Measurements from ENCODE around the gene TCTN3. TPM values are rescaled to one million over a fixed set of nuclear protein-coding genes. Genes with fewer than 3 reads are reported as not detected.
"Not testable (repeated sequence)": the region's sequence is repeated elsewhere in the genome, so short reads cannot be mapped to it uniquely, and the experiment has no call there.

The TCTN3 gene
- total RNA-seq: 10 to 100 TPM; 12.2 to 22.2 TPM

DNA sequence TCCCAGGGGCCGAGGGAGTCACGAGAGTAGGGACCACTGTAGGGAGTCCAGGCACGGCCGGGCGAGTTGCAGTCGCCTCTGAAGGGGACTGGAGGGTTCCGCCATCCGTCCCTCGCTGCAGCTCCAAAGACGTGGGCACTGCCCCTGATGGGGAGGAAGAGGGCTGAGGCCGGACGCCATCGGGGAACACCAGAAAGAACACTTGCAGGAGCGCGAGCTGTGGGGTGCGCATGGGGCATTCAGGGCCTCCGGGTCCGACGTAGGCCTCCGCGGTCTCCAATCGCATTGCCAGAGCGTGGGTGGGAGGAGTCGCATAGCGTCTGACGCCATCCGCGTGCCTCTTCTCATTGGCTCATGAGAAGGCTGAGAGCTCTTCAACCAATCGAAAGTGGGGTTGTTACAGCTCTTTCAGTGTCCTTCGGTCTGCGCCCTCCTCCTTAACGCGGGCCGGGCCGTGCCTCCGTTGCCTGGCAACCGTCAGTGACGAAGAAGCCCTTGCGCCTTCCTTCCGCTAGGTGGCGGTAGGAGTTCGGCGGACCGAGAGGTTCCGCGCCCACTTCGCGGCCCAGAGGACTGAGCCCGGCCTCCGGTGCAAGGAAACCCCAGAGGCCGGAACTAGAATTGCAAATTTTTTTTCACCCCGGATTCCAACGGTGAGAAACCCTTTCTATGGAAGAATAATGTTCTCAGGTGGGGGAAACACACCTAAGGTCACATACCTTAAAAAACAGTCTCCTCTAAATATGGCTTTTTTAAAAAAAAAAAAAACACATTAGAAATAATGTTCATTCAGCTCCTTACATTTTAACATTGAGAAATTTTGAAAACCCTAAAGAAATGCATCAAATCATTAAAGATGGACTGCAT lies at the start of gene TCTN3:
Gene TCTN3, minus strand, starts transcription at position 260 of the 867 bp plus-strand sequence. Its CDS starts 28 bp downstream, at position 232.
- DNase-seq (ENCODE audit: low spot score in 2 of 2) (peak; percentile 96 to 99), ATAC-seq (peak; percentile 99 to 100)
- Mint-ChIP-seq H3K9me3 (no peaks in the 10 kb centered on the region), H3K36me3 (peaks cover 18 to 20% of the 10 kb centered on the region in 2 donors), H3K27ac (peak within 1 kb of the TSS; percentile 93 to 99)

DNA sequence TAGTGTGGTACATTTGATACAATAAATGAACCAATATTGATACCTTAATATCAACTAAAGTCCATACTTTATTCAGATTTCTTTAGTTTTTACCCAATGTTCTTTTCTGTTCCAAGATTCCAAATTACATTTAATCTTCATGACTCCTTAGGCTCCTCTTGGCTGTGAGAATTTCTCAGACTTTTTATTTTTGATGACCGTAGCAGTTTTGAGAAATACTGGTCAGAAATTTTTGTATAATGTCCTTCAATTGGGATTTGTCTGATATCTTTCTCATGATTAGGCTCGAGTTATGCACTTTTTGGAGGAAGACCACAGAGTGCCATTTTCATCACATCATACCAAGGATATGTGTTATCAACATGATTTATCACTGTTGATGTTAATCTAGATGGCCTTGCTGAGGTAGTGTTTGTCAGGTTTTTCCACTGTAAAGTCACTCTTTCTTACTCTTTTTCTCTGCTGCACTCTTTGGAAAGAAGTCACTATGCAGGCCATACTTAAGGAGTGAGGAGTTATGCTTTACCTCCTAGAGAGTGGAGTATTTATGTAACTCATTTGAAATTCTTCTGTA lies 49.3 kb upstream of the TCTN3 start:
- ATAC-seq: no peak
- Mint-ChIP-seq H3K9me3 (no peaks in the 10 kb centered on the region), H3K36me3 (no peaks in the 10 kb centered on the region)

DNA sequence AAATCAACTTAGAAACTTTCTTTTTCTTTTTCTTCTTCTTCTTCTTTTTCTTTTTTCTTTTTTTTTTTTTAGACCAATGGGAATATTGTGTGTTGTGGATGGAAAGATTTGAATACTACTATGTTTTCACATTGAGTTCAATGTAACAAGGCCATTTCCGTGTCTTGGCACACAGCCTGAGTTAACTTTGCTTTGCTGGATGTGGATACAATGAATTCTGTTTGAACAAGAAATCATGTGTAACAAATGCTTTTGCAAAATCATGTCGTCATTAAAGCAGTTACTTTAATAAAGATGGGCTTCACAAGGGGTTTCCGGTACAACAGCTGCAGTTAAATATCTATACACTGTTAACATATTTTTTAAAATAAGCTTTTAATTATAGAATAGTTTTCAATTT lies 48.8 kb upstream of the TCTN3 start:
- Mint-ChIP-seq H3K9me3 (no peaks in the 10 kb centered on the region), H3K27ac (no peak overlapping the region), H3K36me3 (no peaks in the 10 kb centered on the region)
- no peak for DNase-seq (ENCODE audit: low spot score in 2 of 2)
- no peak for ATAC-seq

More for the DNA sequence above, 49.3 kb upstream of the TCTN3 start:
- no peak overlapping the region for H3K27ac Mint-ChIP-seq
- DNase-seq (ENCODE audit: low spot score in 2 of 2): no peak

DNA sequence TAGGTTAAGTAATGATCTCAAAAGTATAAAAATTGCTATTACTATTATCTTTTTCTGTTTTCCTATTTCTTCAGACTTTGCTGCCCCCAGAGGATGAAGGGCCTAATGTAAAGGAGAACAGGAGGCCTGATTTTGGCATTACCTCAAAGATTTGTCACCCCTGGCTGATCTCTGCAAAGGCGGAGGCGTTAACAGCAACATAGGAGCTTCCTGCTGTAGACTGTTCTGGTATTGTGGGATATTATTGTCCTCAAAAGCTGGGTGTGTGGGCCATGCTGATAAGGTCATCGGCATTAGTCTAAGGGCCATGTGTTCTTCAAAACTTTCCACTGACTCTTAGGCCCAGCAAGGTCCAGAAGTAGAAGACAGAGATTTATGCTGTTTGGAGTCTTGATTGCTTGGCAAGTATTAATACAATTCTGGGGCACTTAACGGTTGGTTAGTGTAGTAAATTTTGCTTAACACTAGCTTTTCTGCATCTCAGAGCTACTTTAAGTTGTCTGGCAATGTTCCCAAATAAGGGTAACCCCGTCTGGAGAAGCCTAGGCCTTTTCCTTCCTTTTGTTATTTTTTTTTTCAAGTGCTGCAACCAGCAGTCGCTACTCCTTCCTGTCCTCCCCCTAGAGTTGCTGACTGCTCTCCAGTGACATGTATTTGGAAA lies 48.2 kb upstream of the TCTN3 start:
- Mint-ChIP-seq H3K9me3 (no peaks in the 10 kb centered on the region), H3K27ac (no peak overlapping the region), H3K36me3 (no peaks in the 10 kb centered on the region)
- ATAC-seq: no peak
- DNase-seq (ENCODE audit: low spot score in 2 of 2): no peak

- Mint-ChIP-seq H3K36me3 (no peaks in the 10 kb centered on the region), H3K9me3 (peaks cover 3 to 6% of the 10 kb centered on the region in 2 donors), H3K27ac (no peak overlapping the region)
- ATAC-seq (no peak), DNase-seq (ENCODE audit: low spot score in 2 of 2) (no peak)
Measured at GRCh38 chr10:95739056-95739455, 45.3 kb upstream of the TCTN3 start.

- peaks cover 0 to 11% of the 10 kb centered on the region in 2 donors for H3K36me3 Mint-ChIP-seq
- peaks cover 18 to 21% of the 10 kb centered on the region in 2 donors for H3K9me3 Mint-ChIP-seq
- not testable (repeated sequence) for H3K27ac Mint-ChIP-seq; DNase-seq (ENCODE audit: low spot score in 2 of 2); ATAC-seq
Measured at GRCh38 chr10:95732907-95733306, 39.2 kb upstream of the TCTN3 start.

- no peak for ATAC-seq
- Mint-ChIP-seq H3K27ac (no peak overlapping the region), H3K9me3 (peaks cover 18 to 21% of the 10 kb centered on the region in 2 donors), H3K36me3 (peaks cover 0 to 11% of the 10 kb centered on the region in 2 donors)
- no peak for DNase-seq (ENCODE audit: low spot score in 2 of 2)
Measured at GRCh38 chr10:95730233-95730632, 36.5 kb upstream of the TCTN3 start.

DNA sequence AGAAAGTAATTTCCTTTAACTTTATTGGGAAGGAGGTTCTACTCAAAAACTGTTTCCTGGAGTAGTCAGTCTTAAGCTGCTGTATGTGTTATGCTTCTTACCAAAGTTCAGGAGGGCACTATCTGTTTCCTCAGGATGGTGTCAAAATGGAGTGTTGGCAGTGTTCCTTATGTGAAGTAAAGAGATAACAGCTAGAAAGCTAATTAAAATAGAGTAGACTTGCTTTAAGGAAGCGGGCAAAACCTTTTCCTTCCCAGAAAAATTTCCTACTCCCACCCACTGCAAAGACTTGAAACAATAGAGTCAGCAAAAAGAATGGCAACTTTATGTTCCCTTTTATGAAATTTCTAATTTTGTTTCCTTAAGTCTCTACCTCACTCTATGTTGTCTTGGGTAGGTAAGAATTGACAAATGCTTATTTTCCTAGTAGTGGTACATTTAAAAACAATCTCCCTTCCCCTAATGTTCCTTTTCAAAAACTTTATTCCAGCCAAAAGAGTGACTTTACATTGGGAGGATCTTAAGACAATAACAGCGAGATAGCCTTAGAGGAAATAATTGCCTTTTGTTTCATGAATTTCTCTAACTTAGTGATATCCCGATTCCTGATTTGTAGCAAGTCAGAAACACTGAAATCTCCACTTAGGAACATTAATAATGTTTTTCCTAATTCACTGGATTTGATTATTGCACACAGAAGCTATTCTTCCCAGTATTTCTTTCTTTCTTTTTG lies 35.8 kb upstream of the TCTN3 start:
- H3K27ac Mint-ChIP-seq: no peak overlapping the region
- DNase-seq (ENCODE audit: low spot score in 2 of 2) (no peak), ATAC-seq (no peak)
- peaks cover 0 to 11% of the 10 kb centered on the region in 2 donors for H3K36me3 Mint-ChIP-seq
- peaks cover 18 to 19% of the 10 kb centered on the region in 2 donors for H3K9me3 Mint-ChIP-seq

GRCh38 chr10:95728526-95728925 lies 34.8 kb upstream of the TCTN3 start:
- DNase-seq (ENCODE audit: low spot score in 2 of 2) (no peak), ATAC-seq (no peak)
- Mint-ChIP-seq H3K36me3 (peaks cover 0 to 11% of the 10 kb centered on the region in 2 donors), H3K27ac (no peak overlapping the region), H3K9me3 (peaks cover 10% of the 10 kb centered on the region in 2 donors)

- H3K36me3 Mint-ChIP-seq, ATAC-seq, H3K27ac Mint-ChIP-seq: not testable (repeated sequence)
Measured at GRCh38 chr10:95722496-95722895, 28.8 kb upstream of the TCTN3 start.

DNA sequence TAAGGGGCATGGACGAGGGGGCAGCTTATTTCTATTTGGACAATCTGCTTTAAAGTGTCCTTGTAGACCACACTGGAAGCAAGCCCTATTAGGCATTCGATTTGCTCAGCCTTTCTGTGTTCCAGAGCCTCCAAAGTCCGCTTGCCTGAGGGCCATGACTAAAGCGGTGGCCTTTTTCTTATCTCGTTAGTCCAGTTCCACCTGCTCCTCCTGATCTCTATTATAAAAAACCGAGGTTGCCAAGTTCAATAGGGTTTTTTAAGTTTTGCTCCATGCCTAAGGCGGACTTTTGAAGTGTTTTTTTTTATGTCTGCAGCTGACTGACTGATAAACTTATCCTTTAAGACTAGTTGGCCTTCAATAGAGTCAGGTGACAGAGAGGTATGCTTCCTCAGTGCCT lies 27.0 kb upstream of the TCTN3 start:
- H3K27ac Mint-ChIP-seq; H3K9me3 Mint-ChIP-seq; H3K36me3 Mint-ChIP-seq; DNase-seq (ENCODE audit: low spot score in 2 of 2); ATAC-seq: not testable (repeated sequence)

More at GRCh38 chr10:95722496-95722895, 28.8 kb upstream of the TCTN3 start:
- not testable (repeated sequence) for H3K9me3 Mint-ChIP-seq; DNase-seq (ENCODE audit: low spot score in 2 of 2)

DNA sequence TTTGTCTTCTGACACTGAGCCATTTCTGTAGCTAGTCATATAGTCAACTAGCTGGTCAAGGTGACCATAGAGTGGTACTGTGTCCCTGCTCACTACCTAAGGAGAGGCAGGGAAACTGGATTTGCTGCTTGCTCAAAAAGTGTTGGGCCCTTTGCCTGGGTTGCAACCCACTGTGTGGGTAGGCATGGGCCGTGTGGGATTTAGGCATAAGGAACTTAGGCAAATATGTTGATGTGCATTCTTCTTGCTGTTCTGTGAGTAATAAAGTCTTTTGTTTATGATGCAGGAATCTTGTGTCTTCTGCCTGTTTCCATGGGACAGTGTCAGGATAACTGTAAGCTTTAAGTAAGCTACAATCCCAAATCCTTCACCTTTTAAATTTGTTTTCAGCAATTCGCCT lies 23.1 kb upstream of the TCTN3 start:
- H3K36me3 Mint-ChIP-seq: no peaks in the 10 kb centered on the region
- no peak overlapping the region for H3K27ac Mint-ChIP-seq
- DNase-seq (ENCODE audit: low spot score in 2 of 2) (no peak), ATAC-seq (no peak)
- H3K9me3 Mint-ChIP-seq: no peaks in the 10 kb centered on the region

DNA sequence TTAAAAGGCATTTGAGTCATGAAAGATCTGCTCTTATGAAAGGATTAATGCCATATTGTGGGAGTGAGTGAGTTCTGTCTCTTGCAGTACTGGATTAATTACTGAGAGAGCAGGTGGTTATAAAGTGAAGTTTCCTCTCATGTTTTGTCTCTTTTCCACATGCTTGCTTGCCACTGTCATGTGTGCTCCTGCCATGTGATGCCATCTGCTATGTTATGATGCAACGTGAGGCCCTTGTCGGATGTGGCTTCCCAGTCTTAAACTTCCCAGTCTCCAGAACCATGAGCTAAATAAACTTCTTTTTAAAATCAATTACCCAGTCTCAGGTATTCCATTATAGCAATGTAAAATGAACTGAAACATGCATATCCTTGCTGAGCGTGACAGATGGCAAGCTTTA lies 22.7 kb upstream of the TCTN3 start:
- Mint-ChIP-seq H3K9me3 (no peaks in the 10 kb centered on the region), H3K27ac (no peak overlapping the region), H3K36me3 (no peaks in the 10 kb centered on the region)
- no peak for ATAC-seq
- no peak for DNase-seq (ENCODE audit: low spot score in 2 of 2)

DNA sequence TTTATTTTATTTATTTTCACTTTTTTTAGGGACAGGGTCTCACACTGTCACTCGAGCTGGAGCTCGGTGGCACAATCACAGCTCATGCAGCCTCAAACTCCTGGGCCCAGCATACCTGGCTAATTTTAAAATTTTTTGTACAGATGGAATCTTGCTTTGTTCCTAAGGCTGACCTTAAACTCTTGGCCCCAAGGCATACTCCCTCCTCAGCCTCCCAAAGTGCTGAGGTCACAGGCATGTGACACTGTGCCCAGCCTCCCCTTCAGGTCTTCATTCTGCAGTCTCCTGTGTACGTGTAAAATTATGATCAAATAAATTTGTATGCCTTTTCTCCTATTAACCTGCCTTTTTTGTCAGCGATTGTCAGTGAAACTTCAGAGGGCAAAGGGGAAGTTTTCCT lies 17.8 kb upstream of the TCTN3 start:
- H3K36me3 Mint-ChIP-seq: no peaks in the 10 kb centered on the region
- no peak for DNase-seq (ENCODE audit: low spot score in 2 of 2)
- no peak overlapping the region for H3K27ac Mint-ChIP-seq
- no peak for ATAC-seq
- H3K9me3 Mint-ChIP-seq: no peaks in the 10 kb centered on the region

DNA sequence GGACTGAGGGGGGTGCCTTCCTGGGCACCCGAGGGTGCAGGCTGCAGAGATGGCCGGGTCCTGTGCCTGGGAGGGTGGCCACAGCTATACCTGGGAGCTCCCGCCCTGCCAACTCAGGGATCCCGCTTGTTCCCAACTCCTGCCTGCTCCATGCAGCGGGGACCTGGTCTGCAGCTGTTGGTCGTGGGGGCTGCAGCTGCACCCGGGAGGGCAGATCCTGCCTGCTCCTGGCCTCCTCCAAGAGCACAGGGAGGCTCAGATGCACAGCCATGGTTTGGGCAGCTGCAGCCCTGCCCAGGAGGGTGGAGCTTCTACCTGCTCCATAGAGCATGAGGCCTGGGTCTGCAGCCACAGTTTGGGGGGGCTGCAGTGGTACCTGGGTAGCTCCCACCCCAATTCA lies 13.3 kb upstream of the TCTN3 start:
- ATAC-seq: no peak
- DNase-seq (ENCODE audit: low spot score in 2 of 2): no peak
- Mint-ChIP-seq H3K9me3 (no peaks in the 10 kb centered on the region), H3K36me3 (no peaks in the 10 kb centered on the region), H3K27ac (no peak overlapping the region)

GRCh38 chr10:95706573-95706972 lies 12.8 kb upstream of the TCTN3 start:
- ATAC-seq (no peak), DNase-seq (ENCODE audit: low spot score in 2 of 2) (no peak)
- no peaks in the 10 kb centered on the region for H3K9me3 Mint-ChIP-seq
- H3K36me3 Mint-ChIP-seq: no peaks in the 10 kb centered on the region
- no peak overlapping the region for H3K27ac Mint-ChIP-seq

GRCh38 chr10:95698415-95698814 lies 4.7 kb upstream of the TCTN3 start:
- H3K27ac Mint-ChIP-seq: no peak overlapping the region
- DNase-seq (ENCODE audit: low spot score in 2 of 2): no peak
- no peaks in the 10 kb centered on the region for H3K9me3 Mint-ChIP-seq
- no peak for ATAC-seq
- H3K36me3 Mint-ChIP-seq: peaks cover 3% of the 10 kb centered on the region in 2 donors

Data from activated naive CD4-positive, alpha-beta T cell treated with anti-CD3 and anti-CD28 coated beads, Interleukin-2, amount 50 U/mL, for 72 hours (primary cell).